AG09319 (cell line): ENCODE results near the gene MAST2.

Experiments used
- DNase-seq: peaks from one replicate; pipeline ENCODE4 v3.0.0-alpha.2; 2010; ENCODE audit warnings: low read depth; ENCODE audit errors: extremely low read depth
- TF ChIP-seq, protein P1 (sequence below): IDR thresholded peaks from 2 replicates; pipeline ENCODE4 v1.5.1; 2011; ENCODE audit warnings: low read depth, mild to moderate bottlenecking, inconsistent platforms, low read length, moderate library complexity

Gene MAST2

DNA sequence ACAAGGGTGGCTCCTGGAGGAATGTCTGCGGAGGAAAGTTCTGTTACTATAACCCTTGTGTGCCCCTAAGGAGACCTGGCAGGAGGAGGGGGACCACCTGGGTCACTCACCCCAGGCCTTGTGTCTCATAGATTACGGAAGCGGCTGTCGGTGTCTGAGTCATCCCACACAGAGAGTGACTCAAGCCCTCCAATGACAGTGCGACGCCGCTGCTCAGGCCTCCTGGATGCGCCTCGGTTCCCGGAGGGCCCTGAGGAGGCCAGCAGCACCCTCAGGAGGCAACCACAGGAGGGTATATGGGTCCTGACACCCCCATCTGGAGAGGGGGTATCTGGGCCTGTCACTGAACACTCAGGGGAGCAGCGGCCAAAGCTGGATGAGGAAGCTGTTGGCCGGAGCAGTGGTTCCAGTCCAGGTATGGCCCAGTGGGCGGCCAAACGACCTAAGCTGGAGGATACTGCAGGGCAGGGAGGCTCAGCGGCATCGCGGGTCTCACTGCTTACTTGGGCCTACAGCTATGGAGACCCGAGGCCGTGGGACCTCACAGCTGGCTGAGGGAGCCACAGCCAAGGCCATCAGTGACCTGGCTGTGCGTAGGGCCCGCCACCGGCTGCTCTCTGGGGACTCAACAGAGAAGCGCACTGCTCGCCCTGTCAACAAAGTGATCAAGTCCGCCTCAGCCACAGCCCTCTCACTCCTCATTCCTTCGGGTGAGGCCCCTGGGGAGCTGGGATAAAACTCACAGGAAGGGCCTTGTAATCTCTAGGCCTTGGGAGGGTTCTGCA, 227.7 kb downstream of the MAST2 start:
- DNase-seq: no peak
- TF ChIP-seq, protein P1, sequence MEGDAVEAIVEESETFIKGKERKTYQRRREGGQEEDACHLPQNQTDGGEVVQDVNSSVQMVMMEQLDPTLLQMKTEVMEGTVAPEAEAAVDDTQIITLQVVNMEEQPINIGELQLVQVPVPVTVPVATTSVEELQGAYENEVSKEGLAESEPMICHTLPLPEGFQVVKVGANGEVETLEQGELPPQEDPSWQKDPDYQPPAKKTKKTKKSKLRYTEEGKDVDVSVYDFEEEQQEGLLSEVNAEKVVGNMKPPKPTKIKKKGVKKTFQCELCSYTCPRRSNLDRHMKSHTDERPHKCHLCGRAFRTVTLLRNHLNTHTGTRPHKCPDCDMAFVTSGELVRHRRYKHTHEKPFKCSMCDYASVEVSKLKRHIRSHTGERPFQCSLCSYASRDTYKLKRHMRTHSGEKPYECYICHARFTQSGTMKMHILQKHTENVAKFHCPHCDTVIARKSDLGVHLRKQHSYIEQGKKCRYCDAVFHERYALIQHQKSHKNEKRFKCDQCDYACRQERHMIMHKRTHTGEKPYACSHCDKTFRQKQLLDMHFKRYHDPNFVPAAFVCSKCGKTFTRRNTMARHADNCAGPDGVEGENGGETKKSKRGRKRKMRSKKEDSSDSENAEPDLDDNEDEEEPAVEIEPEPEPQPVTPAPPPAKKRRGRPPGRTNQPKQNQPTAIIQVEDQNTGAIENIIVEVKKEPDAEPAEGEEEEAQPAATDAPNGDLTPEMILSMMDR: no peak

DNA sequence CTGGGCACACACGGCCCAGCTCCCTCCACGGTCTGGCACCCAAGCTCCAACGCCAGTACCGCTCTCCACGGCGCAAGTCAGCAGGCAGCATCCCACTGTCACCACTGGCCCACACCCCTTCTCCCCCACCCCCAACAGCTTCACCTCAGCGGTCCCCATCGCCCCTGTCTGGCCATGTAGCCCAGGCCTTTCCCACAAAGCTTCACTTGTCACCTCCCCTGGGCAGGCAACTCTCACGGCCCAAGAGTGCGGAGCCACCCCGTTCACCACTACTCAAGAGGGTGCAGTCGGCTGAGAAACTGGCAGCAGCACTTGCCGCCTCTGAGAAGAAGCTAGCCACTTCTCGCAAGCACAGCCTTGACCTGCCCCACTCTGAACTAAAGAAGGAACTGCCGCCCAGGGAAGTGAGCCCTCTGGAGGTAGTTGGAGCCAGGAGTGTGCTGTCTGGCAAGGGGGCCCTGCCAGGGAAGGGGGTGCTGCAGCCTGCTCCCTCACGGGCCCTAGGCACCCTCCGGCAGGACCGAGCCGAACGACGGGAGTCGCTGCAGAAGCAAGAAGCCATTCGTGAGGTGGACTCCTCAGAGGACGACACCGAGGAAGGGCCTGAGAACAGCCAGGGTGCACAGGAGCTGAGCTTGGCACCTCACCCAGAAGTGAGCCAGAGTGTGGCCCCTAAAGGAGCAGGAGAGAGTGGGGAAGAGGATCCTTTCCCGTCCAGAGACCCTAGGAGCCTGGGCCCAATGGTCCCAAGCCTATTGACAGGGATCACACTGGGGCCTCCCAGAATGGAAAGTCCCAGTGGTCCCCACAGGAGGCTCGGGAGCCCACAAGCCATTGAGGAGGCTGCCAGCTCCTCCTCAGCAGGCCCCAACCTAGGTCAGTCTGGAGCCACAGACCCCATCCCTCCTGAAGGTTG, 231.4 kb downstream of the MAST2 start:
- DNase-seq: no peak
- TF ChIP-seq, protein P1: no peak

DNA sequence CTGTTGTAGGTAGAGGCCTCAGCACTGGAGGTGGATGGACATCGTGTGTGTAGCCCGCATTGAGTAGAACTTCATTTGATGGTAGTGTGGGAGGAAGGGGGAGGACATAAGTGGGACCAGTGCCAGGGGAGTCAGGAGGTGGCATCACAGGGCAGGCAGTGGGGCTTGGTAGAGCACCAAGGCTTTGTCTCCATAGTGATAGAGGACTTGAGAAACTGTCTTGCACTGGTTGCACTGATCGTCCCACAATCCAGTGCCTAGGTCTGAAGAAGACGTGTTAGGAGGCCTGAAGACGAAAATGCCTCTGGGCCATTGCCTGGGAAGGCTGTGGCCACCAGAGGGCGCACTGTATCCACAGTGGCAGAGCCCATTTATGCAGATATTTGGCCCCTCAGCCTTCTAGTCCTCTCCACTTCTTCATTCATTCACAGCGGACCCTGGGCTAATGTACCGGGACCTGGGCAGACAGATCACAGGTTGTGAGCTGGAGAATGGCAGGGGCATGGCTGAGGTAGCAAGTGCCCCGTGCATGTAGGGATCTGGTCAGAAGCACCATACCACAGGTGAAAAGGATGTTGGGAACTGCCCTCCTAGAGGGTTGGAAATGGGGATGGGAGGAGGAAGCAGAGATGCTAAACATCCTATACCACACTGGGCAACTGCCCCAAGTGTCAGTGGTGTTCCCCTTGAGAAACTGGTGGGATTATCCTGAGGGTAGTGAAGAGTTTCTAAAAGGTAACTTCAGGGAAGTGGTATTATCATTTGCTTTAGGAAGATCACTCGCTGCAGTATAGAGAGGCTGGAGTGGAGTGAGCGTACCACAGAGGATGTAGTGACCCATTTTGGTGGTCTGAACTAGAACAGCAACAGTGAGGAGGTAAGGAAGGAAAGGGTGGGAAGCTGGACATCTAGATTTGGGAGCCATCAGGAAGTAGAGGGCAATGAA, 233.8 kb downstream of the MAST2 start:
- peak; percentile 55 for DNase-seq
- TF ChIP-seq, protein P1: peak; percentile 96

DNA sequence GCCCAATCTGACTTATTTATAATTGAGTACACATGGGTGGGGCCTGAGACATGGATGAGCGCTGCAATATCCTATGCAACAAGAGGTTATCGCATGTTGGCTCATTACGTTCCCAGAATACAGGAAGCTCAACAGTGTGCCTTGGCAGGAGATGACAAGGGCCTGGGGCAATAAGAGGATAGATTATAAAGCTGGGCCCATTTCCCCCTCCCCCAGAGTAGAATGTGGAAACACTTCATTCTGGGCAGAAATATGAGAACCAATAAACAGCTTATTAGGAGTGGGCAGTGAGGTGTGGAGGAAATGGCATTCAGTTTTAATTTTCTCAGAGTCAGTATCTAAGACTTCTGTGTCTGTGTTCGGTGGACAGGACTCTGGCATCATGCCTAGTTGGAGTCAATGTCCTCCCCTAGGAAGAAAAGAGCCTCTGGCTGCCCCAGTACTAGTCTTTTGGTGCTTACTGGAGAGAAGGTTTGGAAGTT, 236.2 kb downstream of the MAST2 start:
- TF ChIP-seq, protein P1: no peak
- peak; percentile 42 for DNase-seq

DNA sequence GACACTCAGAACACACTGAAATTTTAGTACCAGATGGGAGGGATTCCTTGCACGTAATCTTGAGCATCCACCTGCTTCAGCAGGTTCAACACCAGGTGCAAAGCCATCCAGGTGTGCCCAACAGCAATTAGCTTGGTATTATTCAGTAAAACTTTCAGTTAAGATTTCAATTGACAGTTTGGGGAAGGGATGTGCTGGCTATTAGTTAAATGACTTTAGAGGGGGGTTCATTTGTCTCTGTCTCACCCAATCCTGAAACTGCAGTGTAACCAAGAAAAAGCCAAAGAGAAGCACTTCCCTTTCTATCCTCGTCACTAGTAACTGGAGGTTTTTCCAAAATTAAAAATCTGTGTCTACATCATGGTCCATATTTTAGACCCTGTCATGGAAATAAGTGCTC, 238.1 kb downstream of the MAST2 start:
- no peak for DNase-seq
- TF ChIP-seq, protein P1: no peak

DNA sequence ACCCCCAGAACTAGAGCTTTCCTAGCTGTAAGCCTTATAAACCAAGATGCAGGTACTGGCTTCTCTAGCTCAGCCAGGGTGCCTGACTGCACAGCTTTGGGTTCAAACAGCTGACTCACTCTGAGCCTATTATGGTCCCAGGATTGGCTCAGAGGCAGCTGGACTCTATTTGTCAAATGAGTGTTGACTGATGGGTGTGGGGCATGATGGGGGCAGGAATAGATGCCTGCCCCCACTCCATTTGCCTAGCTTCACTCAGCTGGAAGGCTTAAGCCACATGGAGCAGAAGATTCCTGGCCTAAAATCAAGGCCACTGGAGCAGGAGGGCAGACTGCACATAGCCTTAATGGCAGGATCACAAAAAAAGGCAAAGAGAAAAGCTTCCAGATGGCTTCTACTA, 238.6 kb downstream of the MAST2 start:
- TF ChIP-seq, protein P1: no peak
- DNase-seq: peak; percentile 36
